ENCODE data around the gene POU5F1.

GRCh38 chr6:31171931-31172905 lies 1.7 kb upstream of the POU5F1 start:
- TF ChIP-seq CTCF (IDR thresholded peaks at IDR 0.05) (no peak), REST (IDR thresholded peaks at IDR 0.05; ENCODE audit: insufficient read depth in 1 of 2, low read depth in 2 of 2, low read length in 1 of 2) (no peak), POLR2AphosphoS5 (IDR thresholded peaks at IDR 0.05; ENCODE audit: low read depth, low read length) (no peak)

Measured in Panc1 (cell line).